GM12801 (cell line): ENCODE results near the gene SNRNP200.

Source experiments
- CTCF ChIP-seq: IDR thresholded peaks from one replicate; pipeline ENCODE4 v1.5.1; 2011; ENCODE audit warnings: control low read depth; ENCODE audit not compliant: insufficient read length; ENCODE audit errors: extremely low read depth

The SNRNP200 gene

GRCh38 chr2:96324721-96325040 is 19.3 kb upstream of the SNRNP200 start:
- no peak for TF ChIP-seq CTCF

- no peak for TF ChIP-seq CTCF
Observed at GRCh38 chr2:96323849-96324248, 18.5 kb upstream of the SNRNP200 start.

- TF ChIP-seq CTCF: no peak
Observed at GRCh38 chr2:96320728-96321622, 15.6 kb upstream of the SNRNP200 start.

GRCh38 chr2:96320326-96320725 is 15.0 kb upstream of the SNRNP200 start:
- TF ChIP-seq CTCF: no peak

- TF ChIP-seq CTCF: no peak
Observed at GRCh38 chr2:96319396-96319795, 14.1 kb upstream of the SNRNP200 start.

GRCh38 chr2:96318723-96319122 is 13.4 kb upstream of the SNRNP200 start:
- TF ChIP-seq CTCF: no peak

GRCh38 chr2:96317584-96317997 is 12.2 kb upstream of the SNRNP200 start:
- no peak for TF ChIP-seq CTCF
